NCI-H345 treated with DMSO at 0.1 percent for 48 hours (cell line): ENCODE data around the gene FBH1.
"Not testable (repeated sequence)": the region's sequence is repeated elsewhere in the genome, so short reads cannot be mapped to it uniquely, and the experiment has no call there.

ENCODE experiments used
- DNase-seq: peaks from one replicate; lab custom pipeline; 2025; ENCODE audit not compliant: unreplicated experiment; lab: John Stamatoyannopoulos, UW

The FBH1 gene

GRCh38 chr10:5889624-5890451, at the start of gene FBH1, which contains the start of gene ANKRD16:
TSS of gene FBH1 (plus strand) at chr10:5890243. CDS start at chr10:5890346, 103 bp downstream.
TSS of gene ANKRD16 (minus strand) at chr10:5889893. CDS start at chr10:5889354, 539 bp downstream.
- peak; percentile 68 for DNase-seq

GRCh38 chr10:5840314-5841307, 49.4 kb upstream of the FBH1 start:
- no peak for DNase-seq

GRCh38 chr10:5841965-5842364, 48.1 kb upstream of the FBH1 start:
- no peak for DNase-seq

GRCh38 chr10:5843686-5844344, 46.2 kb upstream of the FBH1 start:
- DNase-seq: no peak

- no peak for DNase-seq
Measured at GRCh38 chr10:5844345-5845055, 45.5 kb upstream of the FBH1 start.

GRCh38 chr10:5846667-5847066, 43.4 kb upstream of the FBH1 start:
- not testable (repeated sequence) for DNase-seq

- no peak for DNase-seq
Measured at GRCh38 chr10:5854131-5854475, 35.9 kb upstream of the FBH1 start.

- no peak for DNase-seq
Measured at GRCh38 chr10:5855979-5856700, 33.9 kb upstream of the FBH1 start.

GRCh38 chr10:5856701-5857004, 33.4 kb upstream of the FBH1 start:
- DNase-seq: no peak

- DNase-seq: no peak
Measured at GRCh38 chr10:5858811-5859210, 31.2 kb upstream of the FBH1 start.

- no peak for DNase-seq
Measured at GRCh38 chr10:5860066-5860465, 30.0 kb upstream of the FBH1 start.

GRCh38 chr10:5862360-5862961, 27.6 kb upstream of the FBH1 start:
- DNase-seq: no peak

GRCh38 chr10:5862981-5863685, 26.9 kb upstream of the FBH1 start:
- not testable (repeated sequence) for DNase-seq

- DNase-seq: not testable (repeated sequence)
Measured at GRCh38 chr10:5866451-5867081, 23.5 kb upstream of the FBH1 start.

GRCh38 chr10:5867091-5867615, 22.9 kb upstream of the FBH1 start:
- not testable (repeated sequence) for DNase-seq

GRCh38 chr10:5868383-5868782, 21.7 kb upstream of the FBH1 start:
- DNase-seq: not testable (repeated sequence)

GRCh38 chr10:5869156-5869555, 20.9 kb upstream of the FBH1 start:
- no peak for DNase-seq

GRCh38 chr10:5871596-5871995, 18.4 kb upstream of the FBH1 start:
- DNase-seq: no peak
